Activated T-helper 1 cell treated with anti-CD3 and anti-CD28 coated beads, Interleukin-2, amount 50 U/mL, for 16 hours (primary cell): ENCODE data around the gene GNAI1.

ENCODE experiments used
- DNase-seq, 2 donors: peaks; one replicate each; pipeline ENCODE4 v3.0.0-alpha.2; 2020; ENCODE audit warnings: low read depth in 1 of 2, low spot score in 1 of 2

Gene GNAI1

GRCh38 chr7:80204919-80205318 is 70.3 kb downstream of the GNAI1 start:
- DNase-seq: no peak

DNA sequence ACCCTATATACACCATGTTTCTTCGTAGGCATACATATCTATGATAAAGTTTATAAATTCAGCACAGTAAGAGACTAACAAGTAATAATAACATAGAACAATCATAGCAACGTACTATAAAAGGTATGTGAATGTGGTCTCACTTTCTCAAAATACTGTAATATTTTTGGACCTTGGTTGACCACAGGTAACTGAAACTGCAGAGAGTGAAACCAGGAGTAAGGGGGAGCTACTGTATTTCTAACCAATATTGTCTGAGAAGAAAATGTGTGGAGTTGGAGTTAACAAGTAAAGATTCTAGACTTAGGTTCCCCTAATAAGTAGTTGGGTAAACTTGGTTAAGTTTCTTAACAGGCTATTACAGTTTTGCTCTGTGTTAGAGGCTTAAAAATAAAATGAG is 72.1 kb downstream of the GNAI1 start:
- DNase-seq: no peak

GRCh38 chr7:80207501-80207900 is 72.9 kb downstream of the GNAI1 start:
- DNase-seq: no peak

- DNase-seq: no peak
Observed at GRCh38 chr7:80208700-80209099, 74.1 kb downstream of the GNAI1 start.

DNA sequence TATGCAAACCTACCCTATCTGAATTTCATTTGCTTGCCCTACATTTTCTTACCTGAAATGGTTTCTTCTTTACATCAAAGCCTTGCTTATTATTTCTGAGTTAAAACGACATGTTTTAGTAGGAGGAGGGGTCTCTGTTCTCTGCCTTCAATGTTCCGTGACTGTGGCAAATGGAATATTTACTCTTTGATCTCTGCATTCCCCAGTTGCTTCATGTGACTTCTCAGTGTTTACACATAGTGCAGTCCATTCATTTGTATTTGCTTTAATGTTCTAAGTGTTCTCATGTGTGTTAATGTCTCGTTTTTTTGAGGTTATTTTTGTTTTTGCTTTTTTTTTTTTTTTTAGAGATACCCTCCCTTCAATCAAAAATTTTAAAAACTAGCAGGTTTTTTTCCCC is 75.8 kb downstream of the GNAI1 start:
- no peak for DNase-seq

DNA sequence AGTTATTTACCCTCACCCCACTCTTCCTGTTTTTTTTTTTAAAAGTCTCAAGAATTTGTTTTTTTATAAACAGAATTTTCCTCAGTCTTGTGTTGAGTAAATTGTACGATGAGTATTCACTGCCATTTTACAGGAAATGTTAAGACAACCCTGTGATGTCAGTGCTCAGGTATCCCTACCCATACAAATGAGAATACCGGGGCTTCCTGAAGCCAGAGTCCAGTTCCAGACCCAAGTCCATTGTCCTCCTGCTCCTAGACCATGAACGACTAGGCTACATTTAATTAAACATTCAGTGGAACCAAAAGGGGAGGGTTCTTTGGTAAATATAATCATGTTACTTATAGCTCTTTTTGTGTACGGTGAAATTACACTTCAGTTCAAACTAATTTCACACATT is 79.2 kb downstream of the GNAI1 start:
- DNase-seq: no peak

DNA sequence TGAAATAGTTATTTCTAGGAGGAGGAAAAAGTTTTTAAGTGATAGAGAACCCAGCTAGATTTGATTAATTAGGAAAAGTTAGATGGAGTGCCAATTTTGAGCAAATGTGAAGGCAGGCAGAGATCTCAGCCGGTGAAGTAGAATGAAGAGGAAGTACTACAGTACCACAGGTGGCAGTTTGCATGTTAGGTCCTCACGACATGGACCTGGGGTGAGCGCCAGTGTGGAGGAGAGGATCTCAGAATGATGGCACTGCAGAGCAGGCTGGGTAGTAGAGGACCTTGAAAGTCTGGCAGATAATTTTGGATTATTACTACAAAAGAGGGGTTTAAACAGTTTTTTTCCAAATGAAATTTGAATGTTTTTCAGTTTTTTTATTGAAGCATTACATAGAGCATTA is 81.1 kb downstream of the GNAI1 start:
- DNase-seq: no peak

DNA sequence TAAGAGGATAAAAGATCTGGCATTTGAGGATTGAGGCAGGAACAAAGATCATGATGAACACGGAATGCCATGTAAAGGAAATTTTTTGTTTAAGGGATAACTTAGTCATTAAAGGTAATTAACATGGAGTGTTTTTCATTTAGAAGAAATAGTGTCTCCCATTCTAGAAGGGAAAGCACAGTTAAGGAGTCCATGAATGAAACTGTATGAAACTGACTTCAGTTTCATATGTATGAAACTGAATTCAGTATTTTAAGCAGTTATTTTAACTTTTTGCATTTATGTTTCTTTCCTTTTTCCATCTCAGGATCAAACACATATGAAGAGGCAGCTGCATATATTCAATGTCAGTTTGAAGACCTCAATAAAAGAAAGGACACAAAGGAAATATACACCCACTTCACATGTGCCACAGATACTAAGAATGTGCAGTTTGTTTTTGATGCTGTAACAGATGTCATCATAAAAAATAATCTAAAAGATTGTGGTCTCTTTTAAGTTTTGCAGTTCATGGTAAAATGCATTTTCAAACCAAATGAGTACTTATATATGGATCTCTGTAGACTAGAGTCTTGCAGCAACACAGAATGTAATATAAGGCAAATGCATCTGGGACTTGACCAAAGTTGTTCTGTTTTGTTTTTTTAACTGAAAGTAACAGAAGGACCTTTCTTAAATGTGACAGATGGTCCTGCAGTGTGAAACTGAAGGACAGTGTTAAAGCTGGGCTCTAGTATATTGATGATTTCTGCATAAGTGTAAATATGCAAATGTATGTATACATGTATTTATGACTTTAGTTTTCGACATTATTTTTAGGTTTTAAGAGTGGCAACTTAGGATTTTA is 82.6 kb downstream of the GNAI1 start:
- no peak for DNase-seq

- DNase-seq: no peak
Observed at GRCh38 chr7:80218723-80219122, 84.1 kb downstream of the GNAI1 start.

DNA sequence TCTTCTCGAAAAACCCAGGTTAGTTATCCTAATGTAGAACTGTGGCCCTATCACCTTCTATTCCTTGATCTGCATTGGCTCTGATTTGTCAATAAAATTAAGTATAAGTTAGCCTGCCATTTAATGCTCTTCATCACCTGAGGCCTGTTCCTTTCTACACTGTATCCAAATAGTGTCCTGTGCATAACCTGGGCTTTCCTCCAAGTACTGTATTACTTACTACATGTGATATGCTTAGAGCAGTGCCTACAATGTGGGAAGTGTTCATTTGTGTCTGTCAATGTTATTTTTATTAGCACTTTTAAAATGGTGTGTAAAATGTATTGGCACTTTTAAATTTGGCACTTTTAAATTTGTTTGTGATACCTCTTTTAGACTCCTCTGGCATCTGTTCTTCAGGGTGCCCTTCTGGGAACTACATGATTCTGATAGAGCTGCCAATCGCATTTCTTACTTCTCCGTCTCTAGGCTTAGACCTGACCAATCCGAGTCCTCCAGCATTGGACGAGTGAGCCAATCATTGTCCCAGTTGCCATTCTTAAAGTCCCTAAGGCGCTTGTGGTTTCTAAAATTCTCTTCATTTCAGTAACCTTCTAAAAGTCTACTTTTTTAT is 85.5 kb downstream of the GNAI1 start:
- DNase-seq: no peak

- DNase-seq: no peak
Observed at GRCh38 chr7:80224415-80224814, 89.8 kb downstream of the GNAI1 start.

GRCh38 chr7:80225361-80225760 is 90.7 kb downstream of the GNAI1 start:
- no peak for DNase-seq

- DNase-seq: no peak
Observed at GRCh38 chr7:80226629-80227028, 92.0 kb downstream of the GNAI1 start.

GRCh38 chr7:80230327-80230726 is 95.7 kb downstream of the GNAI1 start:
- no peak for DNase-seq

DNA sequence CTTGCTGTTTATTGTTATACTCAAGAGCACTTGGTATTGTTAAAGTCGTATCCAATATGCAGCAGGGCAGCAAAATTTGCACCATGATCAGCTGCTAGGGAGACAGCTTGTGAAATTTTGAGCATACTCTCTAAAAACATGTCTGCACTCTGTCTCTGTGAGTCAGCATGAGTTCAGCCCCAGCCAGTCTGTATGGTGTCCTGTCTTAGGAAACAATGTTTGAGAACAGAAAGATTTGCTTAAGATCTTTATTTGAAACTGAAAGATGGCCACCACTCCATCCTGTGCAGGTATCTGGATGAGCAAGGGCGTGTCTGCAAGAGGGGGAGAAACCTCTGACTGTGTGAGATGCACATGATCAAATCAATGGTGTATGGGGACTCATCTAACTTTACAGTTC is 97.1 kb downstream of the GNAI1 start:
- no peak for DNase-seq

GRCh38 chr7:80232979-80233724 is 98.5 kb downstream of the GNAI1 start:
- DNase-seq: no peak

DNA sequence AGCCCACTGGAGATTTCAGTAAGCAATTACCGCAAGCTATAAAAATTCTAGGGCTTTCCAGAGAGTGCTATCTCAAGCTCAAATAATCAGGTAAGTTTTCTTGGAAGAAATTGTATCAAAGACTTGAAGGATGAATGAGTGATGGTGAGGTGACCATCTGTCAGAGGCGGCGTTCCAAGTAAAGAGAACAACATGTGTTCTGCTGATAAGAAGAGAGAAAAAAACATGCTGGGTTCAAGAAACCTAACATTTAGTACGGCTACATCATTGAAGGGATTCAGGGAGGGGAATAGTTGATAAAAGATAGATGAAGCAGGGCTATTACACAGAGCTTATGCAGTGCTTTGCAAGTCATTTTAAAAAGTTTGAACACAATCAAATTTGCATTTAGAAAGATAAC is 100.7 kb downstream of the GNAI1 start:
- DNase-seq: no peak

- DNase-seq: no peak
Observed at GRCh38 chr7:80236681-80237080, 102.0 kb downstream of the GNAI1 start.

- no peak for DNase-seq
Observed at GRCh38 chr7:80240265-80241025, 105.8 kb downstream of the GNAI1 start.

DNA sequence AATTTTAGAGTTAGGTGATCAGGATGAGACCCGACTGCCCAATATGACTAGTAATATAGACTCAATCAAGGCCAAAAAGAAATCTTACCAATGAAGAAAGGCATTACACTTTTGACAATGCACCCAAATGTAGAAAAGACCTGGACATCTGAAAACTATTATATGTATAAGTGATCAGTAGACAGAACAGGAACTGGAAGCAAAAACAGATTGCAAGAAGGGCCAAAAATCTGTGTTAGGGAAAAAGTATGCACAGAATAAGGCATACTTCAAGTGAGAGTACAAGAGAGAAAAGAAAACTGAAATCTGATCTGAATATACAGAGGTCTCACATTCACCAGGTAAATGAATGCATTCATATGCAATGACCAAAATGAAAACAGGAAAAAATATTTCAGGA is 107.0 kb downstream of the GNAI1 start:
- DNase-seq: no peak

DNA sequence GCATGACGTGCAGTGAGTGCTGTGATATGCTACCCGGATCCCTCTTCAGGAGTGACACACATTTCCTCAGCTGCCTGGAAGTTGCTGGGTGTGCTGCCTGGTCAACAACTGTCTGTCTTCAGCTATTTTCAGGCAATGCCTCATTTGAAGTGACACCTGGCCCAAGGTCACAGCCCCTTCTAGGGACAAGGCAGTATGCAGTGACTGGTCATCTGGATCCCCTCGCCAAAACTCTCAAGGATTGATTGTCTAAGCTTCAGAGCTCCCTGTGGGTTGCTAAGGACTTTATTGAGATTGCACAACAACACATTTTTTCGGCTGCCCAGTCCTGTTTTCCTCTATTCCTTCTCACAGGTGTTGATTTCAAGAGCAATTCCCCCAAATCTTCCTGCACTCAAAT is 108.8 kb downstream of the GNAI1 start:
- no peak for DNase-seq
